Activated CD4-positive, CD25-positive, alpha-beta regulatory T cell treated with anti-CD3 and anti-CD28 coated beads, Interleukin-2, amount 50 U/mL, for 16 hours (primary cell): ENCODE measurements around the gene SNAP29.
"Not testable (repeated sequence)": the region's sequence is repeated elsewhere in the genome, so short reads cannot be mapped to it uniquely, and the experiment has no call there.

Source experiments
- DNase-seq: peaks from one replicate; pipeline ENCODE4 v3.0.0-alpha.2; 2020; ENCODE audit warnings: low read depth, low spot score

The SNAP29 gene

GRCh38 chr22:20901093-20902033 is 42.6 kb downstream of the SNAP29 start:
- not testable (repeated sequence) for DNase-seq

DNA sequence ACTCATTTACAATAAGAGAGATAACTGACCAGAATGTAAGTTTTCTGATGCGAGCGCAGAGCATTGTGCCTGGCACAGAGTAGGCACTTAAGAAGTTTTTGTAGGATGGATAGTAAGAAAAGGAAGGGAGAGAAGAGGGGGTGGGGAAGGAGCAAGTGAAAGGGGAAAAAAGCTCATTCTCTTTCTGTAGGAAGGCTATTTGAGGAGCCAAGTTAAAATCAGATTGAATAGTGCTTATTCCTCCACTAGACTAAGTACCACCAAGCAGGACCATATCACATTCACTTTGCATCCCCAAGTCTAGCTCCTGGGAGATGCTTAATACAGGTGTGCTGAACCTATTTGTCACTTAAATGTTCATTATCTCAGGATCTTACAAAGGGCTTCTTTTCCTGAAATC is 44.3 kb downstream of the SNAP29 start:
- DNase-seq: no peak

DNA sequence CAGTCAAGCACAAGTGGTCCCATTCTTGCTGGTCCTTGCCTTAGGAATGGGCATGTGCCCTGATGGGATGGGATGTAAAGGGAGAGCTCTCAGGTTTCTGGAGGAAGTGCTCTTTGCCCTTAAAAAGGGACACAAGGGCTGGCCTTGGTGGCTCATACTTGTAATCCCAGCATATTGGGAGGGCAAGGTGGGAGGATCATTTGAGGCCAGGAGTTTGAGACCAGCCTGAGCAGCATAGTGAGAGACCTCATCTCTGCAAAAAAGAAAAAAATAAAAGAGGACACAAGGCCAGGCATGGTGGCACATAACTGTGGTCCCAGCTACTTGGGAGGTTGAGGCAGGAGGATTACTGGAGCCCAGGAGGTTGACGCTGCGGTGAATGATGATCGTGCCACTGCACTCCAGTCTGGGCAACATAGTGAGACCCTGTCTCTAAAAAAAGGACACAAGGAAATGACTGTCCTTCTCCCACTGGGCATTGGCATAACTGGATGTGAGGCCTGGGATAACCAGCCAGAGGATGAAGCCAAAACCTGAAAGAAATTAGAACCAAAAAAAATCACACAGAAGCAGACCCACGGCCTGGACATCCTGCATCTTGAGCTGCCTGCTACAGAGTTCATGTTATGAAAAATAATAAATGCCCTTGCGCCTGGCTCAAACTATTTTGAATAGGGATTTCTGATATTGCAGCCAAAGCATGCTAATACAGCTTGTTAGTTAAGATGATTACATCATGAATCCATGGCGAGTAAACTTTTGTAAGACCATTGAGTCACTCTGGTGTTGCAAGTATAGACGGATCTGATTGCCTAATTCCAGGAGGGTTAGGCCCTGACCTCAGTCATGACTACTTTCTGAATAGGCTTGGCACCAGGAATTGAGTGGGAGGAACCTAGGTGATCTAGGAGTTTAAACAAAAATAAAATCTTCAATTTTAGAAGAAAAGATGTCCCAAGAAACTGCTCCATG is 45.5 kb downstream of the SNAP29 start:
- no peak for DNase-seq

DNA sequence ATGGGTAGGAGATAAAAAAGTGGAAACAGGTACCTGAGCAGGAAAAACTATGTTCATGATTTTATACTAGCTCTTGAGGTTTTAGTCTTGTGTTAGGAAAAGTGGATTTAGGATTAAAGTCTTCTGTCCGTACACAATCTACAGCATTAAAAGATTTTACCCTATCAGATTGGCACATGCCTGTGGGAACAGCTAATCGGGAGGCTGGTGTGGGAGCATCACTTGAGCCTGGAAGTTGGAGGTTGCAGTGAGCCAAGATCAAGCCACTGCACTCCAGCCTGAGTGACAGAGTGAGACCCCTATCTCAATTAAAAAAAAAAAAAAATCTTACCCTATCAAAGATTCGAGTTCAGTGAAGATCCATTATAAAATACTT is 46.2 kb downstream of the SNAP29 start:
- no peak for DNase-seq

- DNase-seq: no peak
These were observed 46.9 kb downstream of the SNAP29 start for GRCh38 chr22:20905415-20906386.

DNA sequence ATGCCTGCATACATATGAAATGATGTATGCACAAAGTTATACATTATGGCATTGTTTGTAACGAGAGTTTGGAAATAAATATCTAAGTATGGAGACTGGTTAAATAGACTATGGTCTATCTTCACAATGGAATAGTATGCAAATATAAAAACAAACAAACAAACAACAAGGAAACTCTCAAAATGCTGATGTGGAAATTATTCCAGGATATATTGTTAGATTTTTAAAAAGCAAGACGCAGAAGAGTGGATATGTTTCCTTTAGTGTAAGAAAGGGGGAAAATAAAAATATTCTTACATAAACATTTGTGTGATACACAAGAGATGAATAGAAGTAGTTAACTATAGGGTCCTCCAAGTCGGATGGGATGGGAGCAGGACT is 47.6 kb downstream of the SNAP29 start:
- no peak for DNase-seq

DNA sequence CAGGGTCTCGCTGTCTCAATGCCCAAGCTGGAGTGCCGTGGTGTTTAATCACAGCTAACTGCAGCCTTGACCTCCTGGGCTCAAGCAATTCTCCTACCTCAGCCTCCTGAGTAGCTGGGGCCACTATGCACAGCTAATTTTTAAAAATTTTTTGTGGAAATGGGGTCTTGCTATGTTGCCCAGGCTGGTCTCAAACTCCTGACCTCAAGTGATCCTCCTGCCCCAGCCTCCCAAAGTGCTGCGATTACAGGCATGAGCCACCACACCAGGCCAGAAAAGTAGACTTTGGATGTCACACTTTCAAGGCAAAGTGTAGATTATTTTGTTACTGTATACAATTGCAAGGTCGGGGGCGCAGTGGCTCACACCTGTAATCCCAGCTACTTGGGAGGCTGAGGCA is 49.9 kb downstream of the SNAP29 start:
- DNase-seq: not testable (repeated sequence)

GRCh38 chr22:20909543-20910303 is 50.9 kb downstream of the SNAP29 start:
- DNase-seq: no peak

DNA sequence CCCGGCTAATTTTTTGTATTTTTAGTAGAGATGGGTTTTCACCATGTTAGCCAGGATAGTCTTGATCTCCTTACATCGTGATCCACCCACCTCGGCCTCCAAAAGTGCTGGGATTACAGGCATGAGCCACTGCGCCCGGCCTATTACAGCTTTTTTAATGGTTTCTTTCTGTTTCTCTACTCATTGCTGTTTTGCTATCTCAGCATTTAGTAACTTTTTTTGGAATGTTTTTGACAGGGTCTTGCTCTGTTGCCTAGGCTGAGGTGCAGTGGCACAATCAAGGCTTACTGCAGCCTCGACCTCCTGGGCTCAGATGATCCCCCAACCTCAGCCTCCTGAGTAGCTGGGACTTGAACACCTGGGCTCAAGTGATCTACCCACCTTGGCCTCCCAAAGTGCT is 53.7 kb downstream of the SNAP29 start:
- DNase-seq: no peak

DNA sequence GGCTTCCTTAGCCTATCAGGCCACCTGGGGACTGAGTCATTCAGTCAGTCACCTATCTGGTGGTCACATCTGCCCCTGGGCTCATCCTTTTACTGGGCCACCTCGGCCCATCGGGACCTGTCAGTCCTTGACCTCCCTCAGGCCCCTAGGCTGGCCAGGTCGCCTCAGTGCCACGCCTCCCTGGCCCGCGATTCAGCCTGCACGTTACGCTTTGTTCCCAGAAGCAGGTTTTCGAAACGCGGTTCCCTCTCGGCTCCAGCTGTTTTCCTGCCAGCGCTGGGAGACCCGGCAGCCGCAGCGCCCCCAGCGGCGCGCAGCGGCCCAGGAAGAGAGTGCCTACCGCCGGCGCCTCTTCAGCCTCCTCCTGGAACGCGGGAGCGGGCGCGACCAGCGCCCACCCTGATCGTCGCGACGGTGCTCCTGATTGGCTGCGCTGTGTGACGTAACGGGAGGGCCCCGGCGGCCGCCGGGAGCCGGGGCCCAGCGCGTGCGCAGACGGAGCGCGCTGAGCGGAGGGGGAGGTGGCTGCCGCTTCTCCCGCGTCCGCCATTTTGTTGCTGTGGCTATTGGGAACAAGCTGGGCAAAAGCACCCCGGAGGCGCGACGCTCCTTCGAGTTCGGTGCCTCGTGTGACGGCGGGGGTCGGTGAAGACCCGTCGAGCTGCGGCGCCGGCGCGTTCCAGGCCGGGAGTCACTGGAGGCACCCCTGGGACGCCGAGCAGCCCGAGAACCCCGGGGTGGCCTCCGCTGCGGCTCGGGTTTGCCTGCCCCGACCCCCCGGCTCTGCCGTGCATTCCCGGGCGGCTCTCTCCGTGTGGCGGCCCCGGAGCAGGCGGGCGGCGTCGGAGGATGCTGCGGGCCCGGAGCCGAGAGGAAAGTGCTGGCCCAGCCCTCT is 58.4 kb downstream of the SNAP29 start, which contains the start of gene CRKL:
TSS of gene CRKL (plus strand) at position 492 of the 895 bp plus-strand sequence. CDS start 528 bp downstream, outside the sequence.
- peak; percentile 90 for DNase-seq

DNA sequence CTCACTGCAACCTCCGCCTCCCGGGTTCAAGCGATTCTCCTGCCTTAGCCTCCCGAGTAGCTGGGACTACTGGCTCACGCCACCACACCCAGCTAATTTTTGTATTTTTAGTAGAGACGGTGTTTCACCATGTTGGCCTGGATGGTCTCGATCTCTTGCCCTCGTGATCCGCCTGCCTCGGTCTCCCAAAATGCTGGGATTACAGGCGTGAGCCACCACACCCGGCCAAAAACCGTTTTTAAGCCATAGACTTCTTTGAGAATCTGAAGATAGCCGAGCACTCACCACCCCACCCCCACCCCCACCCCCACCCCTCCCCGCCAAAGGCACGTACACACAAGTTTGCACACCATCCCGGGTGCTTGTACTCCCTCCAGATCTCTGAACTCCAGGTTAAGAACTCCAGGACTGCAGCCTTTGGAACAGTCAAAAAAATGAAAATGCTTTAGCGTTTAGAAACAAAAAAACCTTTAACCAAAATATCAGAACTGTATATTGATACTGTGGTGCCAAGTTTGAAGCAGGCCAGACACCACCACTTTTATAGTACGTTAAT is 59.9 kb downstream of the SNAP29 start:
- DNase-seq: no peak

DNA sequence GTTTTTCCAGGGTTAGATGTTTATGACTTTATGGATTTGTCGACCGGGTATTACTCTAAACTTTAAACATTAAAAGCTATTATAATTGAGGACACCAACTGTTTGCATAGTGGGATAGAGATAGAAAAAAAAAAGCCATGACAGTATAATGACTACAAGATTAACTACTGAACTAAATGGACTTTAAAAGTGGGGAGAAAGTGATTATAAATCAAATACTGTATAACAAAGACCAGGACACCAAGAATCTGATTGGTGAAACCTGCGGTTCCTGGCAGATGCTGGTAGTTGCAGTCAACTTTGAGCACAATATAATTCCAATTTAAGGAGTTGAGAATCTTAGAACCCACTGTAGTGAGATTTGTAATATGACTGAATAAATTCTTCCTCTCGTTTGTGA is 60.9 kb downstream of the SNAP29 start:
- no peak for DNase-seq

GRCh38 chr22:20920881-20921203 is 62.0 kb downstream of the SNAP29 start:
- no peak for DNase-seq

DNA sequence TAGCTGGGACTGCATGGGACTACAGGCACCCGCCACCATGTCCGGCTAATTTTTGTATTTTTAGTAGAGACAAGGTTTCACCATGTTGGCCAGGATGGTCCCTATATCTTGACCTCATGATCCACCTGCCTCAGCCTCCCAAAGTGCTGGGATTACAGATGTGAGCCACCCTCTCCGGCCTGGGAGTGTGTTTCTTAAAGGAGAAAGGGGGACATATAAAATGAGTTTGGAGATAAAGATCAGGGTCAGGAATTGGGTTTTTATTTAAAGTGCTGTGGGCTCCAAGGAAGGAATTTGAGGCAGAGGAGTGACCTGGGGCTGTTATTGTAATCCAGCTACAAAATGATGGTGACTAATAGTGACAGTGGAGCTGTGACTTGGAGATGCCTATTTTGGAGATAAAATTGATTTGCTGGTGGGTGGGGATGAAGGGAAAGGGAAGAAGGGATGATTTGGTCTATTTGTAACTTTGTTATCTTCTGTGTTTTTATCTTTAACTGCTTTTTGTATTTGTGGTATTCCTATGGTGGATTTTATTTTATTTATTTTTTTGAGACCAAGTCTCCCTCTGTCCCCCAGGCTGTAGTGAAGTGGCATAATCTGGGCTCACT is 63.4 kb downstream of the SNAP29 start:
- no peak for DNase-seq

DNA sequence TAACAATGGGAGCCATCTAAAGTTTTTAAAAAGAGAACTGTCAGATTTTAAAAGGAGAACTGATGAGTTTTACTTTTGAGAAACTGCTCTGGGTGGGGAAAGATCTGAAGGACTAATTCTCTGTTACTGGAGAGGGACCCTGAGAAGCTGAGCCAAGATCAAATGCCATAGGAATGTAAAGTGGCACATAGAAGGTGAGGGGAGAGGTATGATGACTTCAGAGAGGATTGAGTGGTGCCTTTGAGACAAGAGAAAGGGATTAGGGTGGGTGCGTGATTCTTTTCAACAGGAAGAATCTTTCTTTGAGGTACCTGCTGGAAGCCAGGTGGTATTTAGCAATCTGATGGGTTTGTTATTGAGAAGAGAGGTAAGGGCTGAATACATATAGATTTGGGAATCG is 67.4 kb downstream of the SNAP29 start:
- no peak for DNase-seq

GRCh38 chr22:20927940-20928572 is 69.2 kb downstream of the SNAP29 start:
- no peak for DNase-seq

DNA sequence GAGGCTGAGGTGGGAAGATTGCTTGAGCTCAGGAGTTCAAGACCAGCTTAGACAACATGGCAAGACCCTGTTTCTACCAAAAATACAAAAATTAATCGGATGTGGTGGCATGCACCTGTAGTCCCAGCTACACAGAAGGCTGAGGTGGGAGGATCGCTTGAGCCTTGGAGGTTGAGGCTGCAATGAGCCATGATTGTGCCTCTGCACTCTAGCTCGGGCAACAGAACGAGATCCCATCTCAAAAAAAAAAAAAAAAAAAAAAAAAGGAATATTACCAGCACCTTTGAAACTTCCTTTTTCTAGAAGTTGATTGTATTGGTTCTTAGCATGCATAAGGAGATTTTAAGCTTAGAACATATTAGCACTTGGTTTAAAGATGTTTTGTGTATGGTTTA is 69.8 kb downstream of the SNAP29 start:
- DNase-seq: no peak

GRCh38 chr22:20930004-20930403 is 71.2 kb downstream of the SNAP29 start:
- DNase-seq: no peak
